GM18502 (cell line): ENCODE results near the gene ODF2.
A peak's percentile ranks its signal among the peaks of the same experiment; 100 is the strongest.
"Not testable (repeated sequence)": the region's sequence is repeated elsewhere in the genome, so short reads cannot be mapped to it uniquely, and the experiment has no call there.

Experiments
- ATAC-seq: cut with Tn5 transposase; IDR thresholded peaks from one replicate; pipeline ENCODE4 v1.9.1; 2021; ENCODE audit warnings: mild to moderate bottlenecking; ENCODE audit not compliant: unreplicated experiment, poor library complexity

The ODF2 gene

DNA sequence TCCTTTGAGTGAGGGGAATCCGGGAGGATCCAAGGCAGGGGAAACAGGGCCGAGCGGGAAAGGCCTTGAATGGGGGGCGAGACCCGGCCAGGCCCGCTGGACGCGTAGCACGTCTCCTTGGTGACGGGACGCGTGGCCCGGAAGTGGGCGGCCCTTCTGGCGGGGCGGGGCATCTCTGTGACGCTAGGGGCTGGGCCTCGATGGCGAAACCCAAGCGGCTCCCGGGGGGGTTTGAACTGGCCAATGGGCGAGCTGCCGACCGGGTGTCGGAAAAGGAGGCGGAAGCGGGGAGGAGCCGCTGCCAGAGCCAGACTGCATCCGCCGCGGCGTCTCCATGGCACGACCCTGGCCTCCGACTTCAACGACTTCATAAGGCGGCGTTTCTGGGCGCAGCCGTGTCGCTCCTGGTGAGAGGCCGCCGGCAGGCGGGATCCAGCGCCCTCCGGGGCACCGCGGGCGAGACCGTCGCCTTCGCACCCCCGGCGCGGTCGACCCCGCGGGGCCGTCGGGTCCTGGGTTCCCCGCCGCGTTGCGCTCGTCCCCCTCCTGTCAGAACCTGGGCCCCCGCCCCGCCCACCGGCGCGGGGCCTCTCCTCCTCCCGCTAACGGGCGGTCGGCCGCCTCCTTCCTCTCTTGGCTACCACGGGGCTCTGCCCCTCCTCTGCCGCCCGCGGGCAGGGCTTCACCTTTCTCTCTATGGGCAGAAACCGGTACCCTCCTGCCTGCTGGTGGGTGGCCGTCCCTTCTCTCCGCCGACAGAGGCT lies at the start of gene ODF2:
Gene ODF2, plus strand, starts transcription at position 158 of the 764 bp plus-strand sequence. Its CDS starts 86 bp downstream, at position 244.
- peak; percentile 81 for ATAC-seq

DNA sequence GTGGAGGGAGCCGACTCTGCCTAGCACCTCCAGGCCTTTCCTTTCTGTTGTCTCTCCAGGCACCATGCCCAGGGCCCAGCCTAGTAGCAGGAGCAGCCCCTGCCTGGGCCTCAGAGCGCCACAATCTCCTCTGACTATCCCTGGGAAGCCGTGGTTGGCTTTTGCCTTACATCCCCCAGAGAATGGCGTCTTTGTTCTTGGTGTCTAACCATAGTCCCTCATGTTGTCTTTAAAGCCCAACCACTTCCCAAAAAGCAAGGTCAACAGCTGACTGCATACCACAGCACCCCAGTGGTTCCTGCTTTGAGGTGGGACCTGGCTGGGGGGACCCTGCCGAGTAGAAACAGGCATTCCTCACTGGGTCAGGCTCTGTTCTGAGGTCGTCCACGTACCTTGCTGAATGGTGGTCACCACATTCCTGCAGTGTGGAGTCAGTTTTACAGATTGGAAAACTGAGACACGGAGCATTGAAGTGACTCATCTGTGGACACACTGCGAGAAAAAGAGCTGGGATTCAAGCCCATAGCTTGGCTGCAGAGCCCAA lies 48.9 kb upstream of the ODF2 start:
- no peak for ATAC-seq

- ATAC-seq = no peak
Observed at GRCh38 chr9:128408963-128409431, 46.8 kb upstream of the ODF2 start.

DNA sequence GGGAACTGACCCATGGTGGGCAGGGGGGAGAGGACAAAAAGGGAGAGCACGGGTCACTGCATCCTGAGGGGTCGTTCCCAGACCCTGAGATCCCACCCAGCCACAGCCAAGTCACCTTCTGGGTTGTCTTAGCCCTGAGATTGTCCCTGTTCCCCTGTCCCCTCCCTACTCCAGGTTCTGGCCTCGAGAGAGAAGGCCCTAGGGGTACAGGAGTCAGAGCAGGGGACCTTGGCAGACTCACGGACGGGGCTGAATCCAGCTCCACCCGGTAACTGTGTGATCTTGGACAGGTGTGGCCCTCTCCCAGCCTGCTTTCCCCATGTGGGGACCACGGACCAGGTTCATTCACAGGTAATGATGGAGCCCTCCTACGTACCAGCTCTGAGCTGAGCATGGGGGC lies 46.4 kb upstream of the ODF2 start:
- no peak for ATAC-seq

DNA sequence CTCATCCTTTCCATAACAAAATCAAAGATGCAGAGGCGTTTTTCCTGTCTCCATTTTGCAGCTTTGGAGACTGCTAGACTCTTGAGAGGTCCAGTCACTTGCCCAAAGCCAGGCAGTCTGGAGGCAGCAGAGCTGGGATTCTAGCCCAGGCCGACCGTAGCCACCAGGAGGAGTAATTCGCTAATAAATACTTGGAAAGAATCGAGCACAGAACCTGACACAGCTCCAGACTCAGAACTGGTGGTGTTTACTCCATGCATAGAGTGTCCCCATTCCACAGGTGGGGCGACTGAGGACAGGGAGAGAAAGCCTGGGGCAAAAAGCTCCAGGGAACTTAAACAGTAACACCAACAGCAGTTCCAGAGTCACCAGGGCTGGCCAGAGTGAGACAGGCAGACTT lies 45.8 kb upstream of the ODF2 start:
- no peak for ATAC-seq

- ATAC-seq = no peak
Observed at GRCh38 chr9:128411364-128412119, 44.3 kb upstream of the ODF2 start.

DNA sequence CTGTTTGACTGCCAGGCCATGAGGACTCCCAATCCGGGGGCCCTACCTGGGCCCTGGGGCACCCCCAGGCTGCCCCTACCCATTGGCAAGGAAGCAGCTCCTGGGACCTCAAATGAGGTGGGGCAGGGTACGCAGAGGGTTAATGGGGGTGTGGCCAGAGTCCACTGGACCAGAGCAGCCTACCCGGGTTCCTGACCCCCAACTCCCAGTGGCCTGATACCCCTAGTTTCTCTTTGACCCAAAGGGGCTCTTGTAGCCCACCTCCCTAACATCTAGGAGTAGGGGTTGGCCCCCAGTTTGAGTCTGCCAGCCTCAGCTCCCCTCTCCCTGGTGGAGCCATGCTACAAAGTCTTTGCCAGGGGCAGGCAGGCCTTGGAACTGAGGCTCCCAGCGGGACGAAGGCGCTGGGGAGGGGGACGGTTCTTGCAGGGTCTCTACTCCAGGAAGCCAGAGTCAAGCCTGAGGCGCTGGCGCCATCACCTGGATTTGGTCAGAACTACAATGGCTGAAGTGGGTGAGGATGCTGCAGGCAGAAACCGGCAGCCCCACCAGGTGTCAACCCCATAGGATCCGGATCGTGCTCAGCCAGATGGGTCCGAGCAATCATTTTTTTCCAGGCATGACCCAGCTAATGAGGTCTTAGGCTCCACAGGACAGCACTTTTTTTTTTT lies 43.6 kb upstream of the ODF2 start:
- no peak for ATAC-seq

- ATAC-seq = not testable (repeated sequence)
Observed at GRCh38 chr9:128413728-128414127, 42.1 kb upstream of the ODF2 start.

GRCh38 chr9:128414461-128414860 lies 41.3 kb upstream of the ODF2 start:
- ATAC-seq = no peak

GRCh38 chr9:128415281-128415680 lies 40.5 kb upstream of the ODF2 start:
- ATAC-seq = no peak

- ATAC-seq = no peak
Observed at GRCh38 chr9:128416014-128416413, 39.8 kb upstream of the ODF2 start.

GRCh38 chr9:128416432-128417019 lies 39.3 kb upstream of the ODF2 start:
- ATAC-seq = no peak

DNA sequence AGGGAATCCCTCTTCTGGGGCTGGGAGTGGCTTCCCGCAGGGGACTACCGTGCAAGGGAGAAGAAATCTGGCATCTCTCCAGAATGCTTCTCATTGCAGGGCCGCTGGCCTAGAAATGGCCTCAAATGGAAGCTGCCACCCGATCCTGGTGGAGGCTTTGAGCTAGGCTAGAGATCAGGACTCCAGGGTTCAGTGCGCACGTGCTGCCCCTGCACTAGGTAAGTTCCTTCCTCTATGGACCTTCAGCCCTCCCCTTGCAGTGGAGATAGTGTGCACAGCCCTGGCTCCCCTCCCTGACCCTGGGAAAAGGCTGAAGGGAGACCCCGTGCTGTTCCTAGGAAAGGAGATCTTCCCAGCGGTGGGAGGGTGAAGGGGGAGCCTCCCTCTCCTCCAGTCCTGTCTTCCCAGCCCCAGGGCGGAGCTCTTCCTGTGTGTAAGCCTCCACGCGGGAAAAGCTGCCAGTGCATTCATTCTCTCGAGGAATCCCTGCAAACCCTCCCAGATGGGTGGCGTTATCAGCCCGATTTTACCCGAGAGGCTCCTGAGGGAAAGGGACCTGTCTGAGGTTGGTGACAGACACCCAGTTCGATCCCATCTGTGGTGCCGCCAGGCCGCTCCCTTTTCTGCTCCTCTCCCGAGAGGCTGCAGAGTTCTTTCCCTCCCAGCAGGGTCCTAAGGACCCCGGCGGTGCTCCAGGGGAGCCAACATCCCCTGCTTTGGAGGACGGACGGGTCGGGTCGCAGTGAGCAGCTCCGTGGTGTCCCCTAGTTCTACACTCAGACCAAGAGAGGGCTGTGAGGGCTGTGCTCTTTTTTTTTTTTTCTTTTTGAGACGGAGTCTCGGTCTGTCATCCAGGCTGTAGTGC lies 36.5 kb upstream of the ODF2 start:
- no peak for ATAC-seq

- ATAC-seq = peak; percentile 73
Observed at GRCh38 chr9:128420060-128420650, 35.7 kb upstream of the ODF2 start.

- peak; percentile 78 for ATAC-seq
Observed at GRCh38 chr9:128420651-128421481, 34.9 kb upstream of the ODF2 start, which contains the start of gene CERCAM. Gene CERCAM (plus strand): TSS chr9:128420857. CDS start chr9:128420878, 21 bp downstream.

DNA sequence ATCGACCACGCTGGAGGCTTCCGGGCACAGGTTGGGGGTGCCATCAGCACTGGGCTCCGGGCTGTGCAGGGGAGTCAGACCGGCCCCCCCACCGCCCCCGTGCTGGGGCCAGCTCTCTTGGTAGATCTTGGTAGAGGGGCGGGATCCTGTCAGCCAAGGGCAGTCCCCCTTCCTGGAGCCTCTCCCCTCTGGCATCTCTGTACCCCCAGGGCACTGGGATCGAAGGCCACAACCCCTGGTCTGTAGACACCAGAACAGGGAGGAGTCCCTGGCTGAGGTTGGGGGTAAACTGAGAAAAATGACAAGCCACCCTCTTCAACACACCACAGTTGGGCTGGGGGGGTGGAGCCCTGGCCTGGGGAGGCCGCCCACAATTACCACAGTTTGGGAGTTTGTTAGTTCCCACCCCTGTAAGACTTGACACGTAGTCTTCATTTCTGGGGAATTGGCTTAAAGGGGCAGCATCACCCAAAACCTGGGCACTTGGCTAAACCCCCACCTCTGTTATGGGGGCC lies 34.3 kb upstream of the ODF2 start:
- ATAC-seq = no peak

- ATAC-seq = not testable (repeated sequence)
Observed at GRCh38 chr9:128422022-128422782, 33.6 kb upstream of the ODF2 start.
